ENCODE measurements around the gene CD248.

The CD248 gene

GRCh38 chr11:66288671-66289547 is 27.9 kb downstream of the CD248 start, which contains the start of gene YIF1A:
TSS of gene YIF1A (minus strand) at chr11:66289143. CDS start at chr11:66288985, 158 bp downstream.
- DNase-seq (ENCODE audit: low read depth) = peak; percentile 99
- TF ChIP-seq CTCF (IDR thresholded peaks at IDR 0.05; ENCODE audit: low read depth, low read length, missing control alignments) = no peak
- H3K4me3 ChIP-seq (ENCODE audit: low read depth, low read length) = peak within 1 kb of the TSS; percentile 75

DNA sequence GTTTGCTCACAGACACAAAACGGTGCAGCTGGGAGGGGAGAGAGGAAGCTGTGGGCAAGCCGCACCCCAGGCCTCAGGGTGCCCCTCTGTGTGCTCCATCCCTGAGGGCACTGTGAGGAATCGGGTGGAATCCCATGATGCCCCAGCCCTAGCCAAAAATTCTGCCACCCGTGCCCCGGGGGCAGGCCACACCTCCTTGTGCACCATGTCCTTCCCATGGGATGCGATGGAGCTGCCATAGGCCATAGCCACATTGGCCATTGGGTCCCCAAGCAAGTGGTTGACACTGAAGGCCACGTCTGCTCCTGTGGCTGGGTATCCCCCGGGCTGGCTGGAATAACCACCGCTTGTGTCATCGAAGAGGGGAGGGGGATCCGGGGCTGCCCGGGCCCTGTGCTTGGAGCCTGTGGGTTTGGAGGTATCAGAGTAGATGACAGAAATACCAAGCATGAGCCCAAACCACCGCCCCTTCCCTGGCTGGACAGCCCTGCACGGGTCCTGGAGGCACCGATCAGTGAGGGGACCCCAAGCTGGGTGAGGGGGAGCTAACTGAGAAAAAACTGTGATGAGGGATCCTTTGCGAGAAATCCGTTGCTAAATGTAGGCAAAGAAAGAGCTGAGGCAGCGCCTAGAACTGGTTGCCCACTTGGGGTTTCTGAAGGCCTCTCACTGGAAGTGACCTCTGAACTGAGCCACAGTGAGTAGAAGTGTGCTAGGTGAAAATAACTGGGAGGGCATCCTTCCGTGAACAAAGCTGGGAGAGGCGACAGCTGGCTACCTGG is 28.8 kb downstream of the CD248 start:
- H3K4me3 ChIP-seq (ENCODE audit: low read depth, low read length) = peak overlapping the region; percentile 75

GRCh38 chr11:66287211-66287888 is 29.5 kb downstream of the CD248 start:
- DNase-seq (ENCODE audit: low read depth) = no peak
- H3K4me3 ChIP-seq (ENCODE audit: low read depth, low read length) = peak overlapping the region; percentile 75
- TF ChIP-seq CTCF (IDR thresholded peaks at IDR 0.05; ENCODE audit: low read depth, low read length, missing control alignments) = no peak

More for the DNA sequence above, 28.8 kb downstream of the CD248 start:
- no peak for DNase-seq (ENCODE audit: low read depth)
- no peak for TF ChIP-seq CTCF (IDR thresholded peaks at IDR 0.05; ENCODE audit: low read depth, low read length, missing control alignments)

- H3K4me3 ChIP-seq (ENCODE audit: low read depth, low read length) = no peak overlapping the region
- no peak for DNase-seq (ENCODE audit: low read depth)
- TF ChIP-seq CTCF (IDR thresholded peaks at IDR 0.05; ENCODE audit: low read depth, low read length, missing control alignments) = no peak
These were observed 30.1 kb downstream of the CD248 start for GRCh38 chr11:66286699-66287098.

DNA sequence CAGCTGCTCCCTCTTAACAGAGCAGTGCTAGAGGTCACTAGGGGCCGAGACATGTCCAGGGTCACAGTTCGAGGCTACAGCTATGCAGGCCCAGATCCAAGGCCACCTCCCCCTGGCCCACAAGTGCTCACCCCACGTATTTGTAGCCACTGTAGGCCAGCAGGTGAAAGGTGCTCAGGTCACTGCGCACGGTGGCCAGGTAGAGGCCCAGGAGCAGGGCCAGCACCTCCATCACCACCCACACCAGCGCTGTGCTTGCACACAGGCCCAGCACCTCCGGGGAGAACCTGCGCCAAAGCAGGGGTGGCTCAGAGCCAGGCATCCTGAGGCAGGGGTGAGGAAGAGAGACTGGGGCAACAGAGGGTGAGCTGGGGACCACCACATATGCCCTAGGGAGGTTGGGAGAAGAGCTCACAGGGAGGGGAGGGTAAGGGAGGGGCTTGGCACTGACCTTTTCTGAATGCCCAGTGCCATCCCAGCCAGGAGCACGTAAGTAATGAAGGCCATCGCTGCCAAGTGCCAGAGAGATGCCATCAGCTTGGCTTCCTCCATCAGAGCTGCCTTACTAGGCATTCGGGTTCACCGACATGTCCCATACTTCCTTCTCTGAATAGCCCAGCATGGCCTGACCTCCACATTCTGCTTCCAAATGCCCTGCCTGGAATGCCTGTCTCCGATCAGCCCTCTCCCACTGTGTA is 31.4 kb downstream of the CD248 start:
- no peak for DNase-seq (ENCODE audit: low read depth)
- H3K4me3 ChIP-seq (ENCODE audit: low read depth, low read length) = no peak overlapping the region
- TF ChIP-seq CTCF (IDR thresholded peaks at IDR 0.05; ENCODE audit: low read depth, low read length, missing control alignments) = no peak

- H3K4me3 ChIP-seq (ENCODE audit: low read depth, low read length) = no peak overlapping the region
- no peak for DNase-seq (ENCODE audit: low read depth)
- TF ChIP-seq CTCF (IDR thresholded peaks at IDR 0.05; ENCODE audit: low read depth, low read length, missing control alignments) = no peak
These were observed 32.2 kb downstream of the CD248 start for GRCh38 chr11:66284526-66285078.
